Activated CD8-positive, alpha-beta memory T cell treated with anti-CD3 and anti-CD28 coated beads, Interleukin-2, amount 10 ng/mL, durations not matched to agents 7 days and 5 days (primary cell): ENCODE data around the gene CYTH3. TPM values are rescaled to one million over a fixed set of nuclear protein-coding genes. Genes with fewer than 3 reads are reported as not detected.
A peak's percentile ranks its signal among the peaks of the same experiment; 100 is the strongest.

Experiments
- ATAC-seq: fragments of 150-1000 bp; cut with Tn5 transposase; one replicate; pipeline ENCODE4 v1.10.0; 2021; ENCODE audit warnings: moderate library complexity
- CTCF ChIA-PET: fragments of 350-600 bp; sonication (Branson Sonifier 250); formaldehyde crosslinking; loops from one replicate; lab custom pipeline; 2021; ENCODE audit warnings: antibody characterized with exemption; lab: Charles Lee
- DNase-seq: peaks from one replicate; pipeline ENCODE4 v3.0.0-alpha.2; 2020
- H3K27ac Mint-ChIP-seq: one replicate; pipeline ENCODE4 v1.8.0; 2021; ENCODE audit warnings: mild to moderate bottlenecking, mixed read lengths
- H3K27me3 Mint-ChIP-seq: one replicate; pipeline ENCODE4 v1.8.0; 2021; ENCODE audit warnings: mixed read lengths
- H3K36me3 Mint-ChIP-seq: one replicate; pipeline ENCODE4 v1.8.0; 2021; ENCODE audit warnings: mild to moderate bottlenecking, mixed read lengths
- H3K4me1 Mint-ChIP-seq: one replicate; pipeline ENCODE4 v1.8.0; 2021; ENCODE audit warnings: mixed read lengths
- H3K4me3 Mint-ChIP-seq: one replicate; pipeline ENCODE4 v1.8.0; 2021; ENCODE audit warnings: mild to moderate bottlenecking, moderate library complexity, mixed read lengths
- H3K9me3 Mint-ChIP-seq: one replicate; pipeline ENCODE4 v1.8.0; 2022; ENCODE audit warnings: low read depth, mixed read lengths
- total RNA-seq, 2 experiments: library from RNA; stranded (reverse); gene quantifications; one replicate each; pipeline ENCODE4 v1.2.3, GENCODE V29; 2021

The CYTH3 gene
- total RNA-seq, 2 experiments from 2014 or later, result 0.73 to 1.3 TPM

- Mint-ChIP-seq H3K4me1 (peaks cover 15% of the 10 kb centered on the region), H3K27me3 (no peaks in the 10 kb centered on the region), H3K27ac (no peak overlapping the region), H3K4me3 (no peak overlapping the region), H3K36me3 (peaks cover 2% of the 10 kb centered on the region), H3K9me3 (no peaks in the 10 kb centered on the region)
- DNase-seq (no peak), ATAC-seq (no peak)
- CTCF ChIA-PET, result no interaction called here
Observed at GRCh38 chr7:6166443-6166891, 106.0 kb downstream of the CYTH3 start.

DNA sequence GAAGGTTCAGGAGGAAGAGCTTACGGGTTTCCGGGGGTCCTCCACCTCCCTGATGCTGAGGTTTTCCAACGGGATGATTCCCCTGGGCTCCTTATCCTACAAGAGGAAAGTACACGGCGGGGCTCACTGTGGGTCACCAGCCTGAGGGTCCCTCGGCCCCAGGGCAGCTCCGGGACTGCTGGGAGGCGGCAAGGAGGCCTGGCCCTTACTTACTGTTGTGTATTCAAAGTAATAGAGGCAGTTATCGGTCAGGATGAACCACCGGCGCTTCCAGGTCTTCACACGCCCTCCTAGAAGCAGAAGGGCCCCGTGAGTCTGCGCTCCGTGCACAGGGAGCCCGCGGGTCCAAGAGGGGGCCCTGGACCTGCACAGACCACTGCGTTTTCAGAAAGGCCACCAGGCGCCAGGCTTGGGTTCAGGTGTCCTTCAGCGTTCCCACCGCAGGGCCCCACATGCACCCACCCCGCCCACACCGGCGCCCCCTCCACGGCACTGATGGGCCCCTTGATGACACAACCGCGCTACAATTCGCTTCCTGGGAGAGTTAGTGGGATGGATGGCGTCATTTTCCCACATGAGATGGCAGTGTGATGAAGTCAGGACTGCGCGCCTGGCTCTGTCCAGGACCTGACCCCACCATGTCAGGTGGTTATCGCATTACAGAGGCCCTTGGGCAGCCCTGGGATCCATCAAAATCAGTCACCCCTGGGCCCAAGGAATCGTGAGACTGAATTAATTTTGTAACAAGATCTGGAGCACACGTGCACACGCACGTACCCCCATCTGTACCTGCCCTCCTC is 106.7 kb downstream of the CYTH3 start:
- H3K27me3 Mint-ChIP-seq, result no peaks in the 10 kb centered on the region
- no peaks in the 10 kb centered on the region for H3K9me3 Mint-ChIP-seq

DNA sequence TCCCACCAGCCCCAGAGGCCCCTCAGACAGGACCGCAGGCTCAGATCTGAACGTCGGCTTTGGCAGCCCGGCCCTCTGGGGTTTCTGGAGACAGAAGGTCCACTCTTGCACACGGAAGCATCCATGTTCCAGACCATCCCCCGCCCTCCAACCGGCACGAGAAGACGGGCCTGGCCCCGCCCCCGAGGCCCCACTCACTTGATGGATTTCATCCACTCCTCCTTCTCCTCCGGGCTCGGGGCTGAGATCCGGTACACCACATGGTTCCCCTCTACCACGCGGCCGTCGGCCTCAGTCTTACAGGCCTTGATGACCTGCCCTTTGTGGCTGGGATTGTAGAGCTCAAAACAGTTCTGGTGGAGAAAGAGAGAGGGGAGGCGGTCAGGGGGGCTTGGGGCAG is 107.3 kb downstream of the CYTH3 start:
- DNase-seq (no peak), ATAC-seq (no peak)
- Mint-ChIP-seq H3K27ac (no peak overlapping the region), H3K9me3 (no peaks in the 10 kb centered on the region), H3K36me3 (peaks cover 6% of the 10 kb centered on the region), H3K27me3 (no peaks in the 10 kb centered on the region), H3K4me3 (no peak overlapping the region), H3K4me1 (peaks cover 20% of the 10 kb centered on the region)
- CTCF ChIA-PET, result no interaction called here

More for the DNA sequence above, 106.7 kb downstream of the CYTH3 start:
- peaks cover 20% of the 10 kb centered on the region for H3K4me1 Mint-ChIP-seq
- DNase-seq (no peak), ATAC-seq (no peak)
- no peak overlapping the region for H3K27ac Mint-ChIP-seq
- H3K4me3 Mint-ChIP-seq, result no peak overlapping the region
- CTCF ChIA-PET, result no interaction called here
- H3K36me3 Mint-ChIP-seq, result peaks cover 6% of the 10 kb centered on the region

- Mint-ChIP-seq H3K9me3 (no peaks in the 10 kb centered on the region), H3K36me3 (peaks cover 6% of the 10 kb centered on the region)
Observed at GRCh38 chr7:6164491-6164890, 107.9 kb downstream of the CYTH3 start.

DNA sequence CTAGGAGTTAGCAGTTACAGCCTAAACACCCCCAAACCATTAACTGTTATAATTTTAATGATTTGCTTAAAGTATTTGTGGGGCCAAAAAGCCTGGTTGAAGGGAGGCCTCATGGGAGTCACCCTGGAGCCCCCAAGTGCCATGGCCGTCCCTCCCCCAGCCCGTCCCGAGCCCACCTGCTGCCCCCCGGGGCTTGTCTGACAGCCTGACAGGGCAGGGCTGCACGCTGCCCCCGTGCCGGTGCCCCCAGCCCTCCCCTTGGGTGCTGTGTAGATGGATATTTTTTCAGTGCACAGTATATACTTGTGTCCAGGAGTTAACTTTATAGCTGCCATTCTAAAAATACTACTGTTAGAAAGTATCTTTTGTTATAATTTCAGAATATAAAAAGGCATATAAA is 108.4 kb downstream of the CYTH3 start:
- no peak overlapping the region for H3K4me3 Mint-ChIP-seq
- H3K4me1 Mint-ChIP-seq, result peaks cover 22% of the 10 kb centered on the region
- peaks cover 7% of the 10 kb centered on the region for H3K36me3 Mint-ChIP-seq
- ATAC-seq (no peak), DNase-seq (no peak)
- CTCF ChIA-PET, result no interaction called here
- no peaks in the 10 kb centered on the region for H3K27me3 Mint-ChIP-seq
- no peaks in the 10 kb centered on the region for H3K9me3 Mint-ChIP-seq
- H3K27ac Mint-ChIP-seq, result no peak overlapping the region

More at GRCh38 chr7:6164491-6164890, 107.9 kb downstream of the CYTH3 start:
- CTCF ChIA-PET, result no interaction called here
- Mint-ChIP-seq H3K27ac (no peak overlapping the region), H3K27me3 (no peaks in the 10 kb centered on the region), H3K4me1 (peaks cover 22% of the 10 kb centered on the region), H3K4me3 (no peak overlapping the region)
- ATAC-seq (no peak), DNase-seq (no peak)

- DNase-seq, result no peak
- peaks cover 8% of the 10 kb centered on the region for H3K36me3 Mint-ChIP-seq
- no peak overlapping the region for H3K4me3 Mint-ChIP-seq
- ATAC-seq, result no peak
- H3K4me1 Mint-ChIP-seq, result peaks cover 22% of the 10 kb centered on the region
- H3K27ac Mint-ChIP-seq, result no peak overlapping the region
- no peaks in the 10 kb centered on the region for H3K9me3 Mint-ChIP-seq
- no peaks in the 10 kb centered on the region for H3K27me3 Mint-ChIP-seq
- CTCF ChIA-PET, result no interaction called here
Observed at GRCh38 chr7:6163402-6163801, 109.0 kb downstream of the CYTH3 start.

DNA sequence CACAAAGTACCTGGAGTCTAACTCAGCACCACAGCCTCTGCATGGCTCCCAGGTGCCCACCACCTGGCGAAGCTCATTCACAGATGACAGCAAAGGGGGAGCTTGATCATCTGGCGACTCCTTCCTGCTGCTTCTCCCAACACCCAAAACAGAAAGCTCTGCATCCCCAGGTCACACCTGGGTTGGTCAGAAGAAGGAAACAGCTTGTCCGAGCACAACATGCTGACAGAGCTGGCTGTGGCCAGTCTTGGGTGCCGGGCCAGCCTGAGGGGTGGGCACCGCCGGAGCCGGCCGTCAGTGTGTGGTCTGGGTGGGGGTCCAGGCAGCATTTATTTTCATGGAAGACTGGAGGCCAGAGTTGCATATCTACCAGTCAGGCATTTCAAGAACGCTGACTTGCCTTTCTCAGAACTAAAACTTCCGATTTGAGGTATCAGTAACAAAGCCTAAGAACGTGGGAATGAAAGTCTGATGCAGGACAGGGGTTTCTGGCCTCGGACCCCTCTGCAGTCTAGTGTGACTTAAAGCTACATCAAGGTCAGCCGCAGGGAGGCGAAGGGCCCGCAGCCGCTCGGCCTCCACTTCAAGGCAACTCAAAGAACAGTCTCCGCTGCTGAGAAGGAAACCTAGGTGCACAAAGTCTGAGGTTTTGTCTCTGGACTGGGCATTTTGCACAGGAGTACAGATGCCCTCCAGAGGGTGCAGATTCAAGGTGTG is 109.6 kb downstream of the CYTH3 start:
- peaks cover 8% of the 10 kb centered on the region for H3K36me3 Mint-ChIP-seq
- H3K27me3 Mint-ChIP-seq, result no peaks in the 10 kb centered on the region
- DNase-seq (no peak), ATAC-seq (no peak)
- CTCF ChIA-PET, result no interaction called here
- no peak overlapping the region for H3K27ac Mint-ChIP-seq
- no peaks in the 10 kb centered on the region for H3K9me3 Mint-ChIP-seq
- H3K4me1 Mint-ChIP-seq, result peaks cover 22% of the 10 kb centered on the region
- H3K4me3 Mint-ChIP-seq, result no peak overlapping the region

GRCh38 chr7:6162331-6162620 is 110.1 kb downstream of the CYTH3 start:
- ATAC-seq (no peak), DNase-seq (no peak)
- H3K36me3 Mint-ChIP-seq, result peaks cover 8% of the 10 kb centered on the region
- H3K27me3 Mint-ChIP-seq, result no peaks in the 10 kb centered on the region
- CTCF ChIA-PET, result no interaction called here
- no peak overlapping the region for H3K27ac Mint-ChIP-seq
- no peaks in the 10 kb centered on the region for H3K9me3 Mint-ChIP-seq
- H3K4me1 Mint-ChIP-seq, result peaks cover 22% of the 10 kb centered on the region
- no peak overlapping the region for H3K4me3 Mint-ChIP-seq

DNA sequence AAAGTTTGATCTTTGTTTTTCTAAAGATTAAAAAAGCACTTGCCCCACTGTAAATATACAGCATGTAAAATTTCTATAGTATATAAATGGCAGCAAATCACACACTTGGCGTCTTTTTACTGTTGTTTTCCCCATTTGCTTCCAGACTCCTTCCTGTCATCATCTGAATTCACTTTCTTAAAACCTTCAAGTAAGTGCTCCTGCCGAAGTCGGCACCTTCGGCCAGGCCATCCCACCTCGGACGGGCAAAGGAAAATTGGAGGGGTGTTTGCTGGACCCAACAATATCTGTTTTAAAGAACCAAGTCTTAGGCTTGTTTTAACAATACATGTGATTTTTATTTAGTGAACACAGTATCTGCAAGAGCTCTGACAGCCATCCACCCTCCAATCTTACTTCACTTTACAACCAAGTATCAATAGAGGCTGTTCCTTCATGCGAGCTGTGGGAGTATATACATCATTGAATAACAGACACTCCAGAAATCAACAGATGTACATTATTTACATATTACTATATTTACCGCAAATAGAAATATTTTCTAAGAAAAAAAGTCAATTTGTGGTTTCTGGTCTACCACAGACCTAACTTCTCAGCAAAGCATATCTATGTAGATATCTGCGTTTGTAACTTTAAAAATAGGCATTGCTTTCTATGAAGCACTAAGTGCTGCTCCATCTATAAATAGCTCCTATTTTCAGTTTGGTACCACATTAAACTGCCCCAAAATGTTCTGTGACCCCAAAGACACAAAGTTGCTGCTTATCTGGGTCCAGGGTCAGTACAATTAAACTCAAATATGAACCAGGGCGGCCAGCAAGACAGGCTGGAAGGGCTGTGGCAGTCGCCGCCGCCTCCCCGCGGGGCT is 110.7 kb downstream of the CYTH3 start:
- peaks cover 10% of the 10 kb centered on the region for H3K36me3 Mint-ChIP-seq
- DNase-seq (no peak), ATAC-seq (peak; percentile 43)
- no peak overlapping the region for H3K27ac Mint-ChIP-seq
- CTCF ChIA-PET, result no interaction called here
- H3K9me3 Mint-ChIP-seq, result no peaks in the 10 kb centered on the region
- no peaks in the 10 kb centered on the region for H3K27me3 Mint-ChIP-seq
- H3K4me1 Mint-ChIP-seq, result peaks cover 22% of the 10 kb centered on the region
- no peak overlapping the region for H3K4me3 Mint-ChIP-seq

GRCh38 chr7:6160191-6160623 is 112.2 kb downstream of the CYTH3 start:
- H3K4me3 Mint-ChIP-seq, result no peak overlapping the region
- CTCF ChIA-PET, result no interaction called here
- DNase-seq (no peak), ATAC-seq (no peak)
- H3K27ac Mint-ChIP-seq, result no peak overlapping the region
- H3K36me3 Mint-ChIP-seq, result peaks cover 18% of the 10 kb centered on the region
- no peaks in the 10 kb centered on the region for H3K27me3 Mint-ChIP-seq
- H3K4me1 Mint-ChIP-seq, result peaks cover 22% of the 10 kb centered on the region
- no peaks in the 10 kb centered on the region for H3K9me3 Mint-ChIP-seq

GRCh38 chr7:6159524-6160031 is 112.8 kb downstream of the CYTH3 start:
- no peaks in the 10 kb centered on the region for H3K9me3 Mint-ChIP-seq
- ATAC-seq (no peak), DNase-seq (no peak)
- H3K4me3 Mint-ChIP-seq, result no peak overlapping the region
- peaks cover 22% of the 10 kb centered on the region for H3K36me3 Mint-ChIP-seq
- no peak overlapping the region for H3K27ac Mint-ChIP-seq
- peaks cover 22% of the 10 kb centered on the region for H3K4me1 Mint-ChIP-seq
- CTCF ChIA-PET, result no interaction called here
- H3K27me3 Mint-ChIP-seq, result no peaks in the 10 kb centered on the region

DNA sequence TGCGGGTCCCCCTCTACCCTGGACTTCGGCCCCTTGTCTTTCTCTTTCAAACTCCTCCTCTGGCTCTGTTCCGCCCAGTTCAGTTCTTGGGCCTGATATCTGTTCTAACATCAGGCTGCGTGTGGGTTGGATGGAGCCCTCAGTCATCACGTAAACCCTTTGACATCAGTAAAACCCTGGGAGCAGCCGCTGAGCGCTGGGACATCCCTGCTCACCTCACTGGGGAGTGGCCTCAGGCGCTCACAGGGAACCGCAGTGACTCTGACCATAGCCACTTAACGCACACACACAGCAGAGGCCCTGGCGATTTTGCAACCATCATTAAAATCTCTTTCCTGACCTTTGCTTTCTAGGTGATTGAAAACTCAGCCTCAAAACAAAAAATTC is 113.3 kb downstream of the CYTH3 start:
- DNase-seq, result no peak
- no peak for ATAC-seq
- Mint-ChIP-seq H3K4me3 (no peak overlapping the region), H3K27ac (no peak overlapping the region), H3K4me1 (peaks cover 22% of the 10 kb centered on the region), H3K27me3 (no peaks in the 10 kb centered on the region), H3K9me3 (no peaks in the 10 kb centered on the region), H3K36me3 (peaks cover 22% of the 10 kb centered on the region)
- CTCF ChIA-PET, result no interaction called here

DNA sequence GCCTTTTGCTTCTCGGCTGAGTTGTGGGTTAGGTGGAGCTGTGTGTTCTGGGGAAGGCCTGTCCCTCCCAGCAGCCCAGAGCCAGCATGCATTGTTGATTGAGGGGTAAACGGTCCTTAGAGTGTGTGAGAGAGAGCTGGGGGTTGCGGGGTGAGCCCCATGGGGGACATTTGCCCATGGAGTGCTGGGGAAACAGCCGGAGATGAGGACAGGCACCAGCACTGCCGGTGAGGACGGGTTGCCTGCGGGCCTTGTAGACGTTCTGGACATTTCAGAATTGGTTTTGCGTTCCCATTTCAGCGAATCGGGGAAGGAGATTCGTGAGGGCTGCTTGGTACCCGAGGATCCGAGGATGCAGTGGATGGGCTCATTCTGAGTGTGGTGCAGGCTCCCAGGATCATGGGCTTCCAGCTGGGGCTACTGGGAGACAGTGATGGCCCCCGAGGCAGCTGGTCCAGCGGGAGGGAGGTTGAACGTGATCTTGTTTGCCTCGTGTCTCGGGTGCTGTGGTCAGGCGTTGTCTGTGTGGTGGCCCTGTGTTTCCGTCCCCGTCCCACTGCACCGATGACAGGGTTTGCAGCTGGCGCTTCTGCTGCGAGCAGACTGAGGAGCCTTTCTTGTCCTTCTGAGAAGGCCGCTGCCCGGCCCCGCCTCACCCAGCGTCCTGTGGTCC is 113.9 kb downstream of the CYTH3 start:
- no peak for ATAC-seq
- Mint-ChIP-seq H3K36me3 (peaks cover 22% of the 10 kb centered on the region), H3K4me3 (no peak overlapping the region), H3K27me3 (no peaks in the 10 kb centered on the region), H3K27ac (no peak overlapping the region), H3K4me1 (peaks cover 22% of the 10 kb centered on the region), H3K9me3 (no peaks in the 10 kb centered on the region)
- CTCF ChIA-PET, result interaction anchor here (1.1 kb wide), 1 partner anchor 164 kb away, joined by 3 read pairs; no protein-coding TSS in a partner anchor
- no peak for DNase-seq
